PC-3 (cell line): ENCODE results near the gene SOWAHB. TPM values are rescaled to one million over a fixed set of nuclear protein-coding genes. Genes with fewer than 3 reads are reported as not detected.

Experiments used
- ATAC-seq: fragments of 200-7000 bp; cut with Tn5 transposase; 2 replicates; pipeline ENCODE4 v1.9.1; 2020; ENCODE audit warnings: mild to moderate bottlenecking, moderate library complexity
- BruUV-seq: library from RNA; stranded (reverse); fragments of 400-500 nt; replicated peaks from 2 replicates; lab custom pipeline; 2021; lab: Mats Ljungman, UMichigan
- CTCF ChIA-PET: fragments of 300-600 bp; sonication (Branson Sonifier 250); formaldehyde crosslinking; loops from one replicate; lab custom pipeline; 2022; ENCODE audit warnings: antibody characterized with exemption; lab: Charles Lee
- POLR2A ChIA-PET: fragments of 300-600 bp; sonication (Branson Sonifier 250); formaldehyde crosslinking; loops from one replicate; lab custom pipeline; 2022; ENCODE audit warnings: antibody characterized with exemption; ENCODE audit not compliant: unreplicated experiment; lab: Charles Lee
- DNase-seq: peaks from one replicate; pipeline ENCODE4 v3.0.0-alpha.2; 2015
- H2AFZ ChIP-seq: fragments of 300-600 bp; sonication (generic); 2 replicates; pipeline ENCODE4 v1.6.0; 2016; ENCODE audit warnings: antibody characterized with exemption, low read length
- H3F3A ChIP-seq: fragments of 300-600 bp; sonication (generic); one replicate; pipeline ENCODE4 v1.6.0; 2017; ENCODE audit warnings: antibody characterized with exemption, low read length, control low read depth, mild to moderate bottlenecking; ENCODE audit not compliant: unreplicated experiment
- H3K27ac ChIP-seq: fragments of 300-600 bp; sonication (generic); 2 replicates; pipeline ENCODE4 v1.5.1; 2016; ENCODE audit warnings: mild to moderate bottlenecking, low read length
- H3K27me3 ChIP-seq: fragments of 300-600 bp; sonication (generic); 2 replicates; pipeline ENCODE4 v1.6.1; 2016; ENCODE audit warnings: low read length, mixed read lengths
- H3K36me3 ChIP-seq: fragments of 300-600 bp; sonication (generic); 2 replicates; pipeline ENCODE4 v1.6.1; 2016; ENCODE audit warnings: low read depth, mixed run types, low read length, mixed read lengths
- H3K4me1 ChIP-seq: fragments of 300-600 bp; sonication (generic); 2 replicates; pipeline ENCODE4 v1.5.1; 2016; ENCODE audit warnings: low read length; ENCODE audit not compliant: insufficient read depth
- H3K4me2 ChIP-seq: fragments of 300-600 bp; sonication (generic); 2 replicates; pipeline ENCODE4 v1.6.0; 2016; ENCODE audit warnings: low read length
- H3K4me3 ChIP-seq: fragments of 300-600 bp; sonication (generic); 2 replicates; pipeline ENCODE4 v1.5.1; 2016; ENCODE audit warnings: mild to moderate bottlenecking, low read length, mixed read lengths
- H3K79me2 ChIP-seq: fragments of 300-600 bp; sonication (generic); 2 replicates; pipeline ENCODE4 v1.6.1; 2017; ENCODE audit warnings: low read length, mixed read lengths
- H3K9ac ChIP-seq: fragments of 300-600 bp; sonication (generic); 2 replicates; pipeline ENCODE4 v1.6.0; 2016; ENCODE audit warnings: mild to moderate bottlenecking, low read length
- H3K9me2 ChIP-seq: fragments of 300-600 bp; sonication (generic); replicated peaks from 2 replicates; pipeline ENCODE4 v1.6.1; 2016; ENCODE audit warnings: mixed run types, low read length, mixed read lengths
- H3K9me3 ChIP-seq: fragments of 300-600 bp; sonication (generic); 2 replicates; pipeline ENCODE4 v1.6.1; 2016; ENCODE audit warnings: low read length, mixed read lengths
- H4K20me1 ChIP-seq: fragments of 300-600 bp; sonication (generic); 2 replicates; pipeline ENCODE4 v1.6.1; 2016; ENCODE audit warnings: low read length, mixed read lengths
- EZH2 ChIP-seq: fragments of 300-600 bp; sonication (generic); IDR thresholded peaks from one replicate; pipeline ENCODE4 v1.6.1; 2017; ENCODE audit warnings: antibody characterized with exemption, mild to moderate bottlenecking, low read length; ENCODE audit not compliant: unreplicated experiment
- EZH2phosphoT487 ChIP-seq: fragments of 300-600 bp; sonication (generic); IDR thresholded peaks from 2 replicates; pipeline ENCODE4 v1.6.1; 2018; ENCODE audit warnings: mild to moderate bottlenecking, antibody characterized with exemption, low read length, borderline replicate concordance
- intact Hi-C: fragments of 100-400 bp; cut with micrococcal nuclease; formaldehyde crosslinking; loops from 2 replicates; pipeline ENCODE4 v1.9.0; 2023
- total RNA-seq: library from RNA; depleted of rRNA; stranded (reverse); fragments of >200 nt; gene quantifications from 2 replicates; pipeline ENCODE4 v1.2.3, GENCODE V29; 2014
- TF ChIP-seq, protein P1 (sequence below): fragments of 300-600 bp; sonication (generic); conservative IDR thresholded peaks from 2 replicates; pipeline ENCODE4 v1.5.1; 2017; ENCODE audit warnings: antibody characterized with exemption, low read depth, mild to moderate bottlenecking, low read length

The SOWAHB gene
- total RNA-seq, 1 experiment from 2014 or later: 4.8 TPM

DNA sequence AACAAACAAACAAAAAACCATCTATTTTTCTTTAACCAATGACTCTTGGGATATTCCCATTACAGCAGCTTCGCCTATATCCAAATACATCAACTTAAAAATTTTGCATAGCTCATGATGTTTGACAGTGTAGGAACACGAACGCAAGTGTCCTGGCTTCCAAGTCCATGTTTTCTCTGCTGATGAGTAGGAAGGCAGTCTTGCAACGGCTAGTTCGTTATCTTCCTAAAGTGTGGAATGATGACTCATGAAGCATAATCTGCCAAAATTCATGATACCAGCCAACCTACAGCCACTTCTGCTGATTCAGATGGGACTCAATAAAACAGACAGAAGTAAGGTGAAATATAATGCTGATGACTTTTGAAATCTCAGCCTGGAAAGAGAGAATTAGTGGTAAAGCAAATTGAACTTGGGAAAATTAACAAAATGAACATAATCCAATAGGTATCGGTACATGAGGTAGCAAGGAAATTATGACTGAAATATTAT is 45.2 kb upstream of the SOWAHB start:
- Histone ChIP-seq H3K36me3 (no peaks in the 10 kb centered on the region), H3K27me3 (no peaks in the 10 kb centered on the region), H3K9ac (no peak overlapping the region), H4K20me1 (no peaks in the 10 kb centered on the region), H3K9me2 (no peaks in the 10 kb centered on the region), H3K4me1 (peaks cover 3% of the 10 kb centered on the region), H3K27ac (no peak overlapping the region), H3F3A (no peaks in the 10 kb centered on the region), H3K9me3 (no peaks in the 10 kb centered on the region), H3K4me3 (no peak overlapping the region), H3K79me2 (peaks cover 12% of the 10 kb centered on the region), H3K4me2 (no peak overlapping the region), H2AFZ (no peak overlapping the region)
- intact Hi-C loops: loop anchor here (10.0 kb wide), 1 partner anchor 158 kb away; no protein-coding TSS in a partner anchor
- ChIA-PET POLR2A (no interaction called here), CTCF (no interaction called here)
- ATAC-seq (no peak), DNase-seq (no peak)
- TF ChIP-seq EZH2phosphoT487 (no peak), EZH2 (no peak)
- TF ChIP-seq, protein P1, sequence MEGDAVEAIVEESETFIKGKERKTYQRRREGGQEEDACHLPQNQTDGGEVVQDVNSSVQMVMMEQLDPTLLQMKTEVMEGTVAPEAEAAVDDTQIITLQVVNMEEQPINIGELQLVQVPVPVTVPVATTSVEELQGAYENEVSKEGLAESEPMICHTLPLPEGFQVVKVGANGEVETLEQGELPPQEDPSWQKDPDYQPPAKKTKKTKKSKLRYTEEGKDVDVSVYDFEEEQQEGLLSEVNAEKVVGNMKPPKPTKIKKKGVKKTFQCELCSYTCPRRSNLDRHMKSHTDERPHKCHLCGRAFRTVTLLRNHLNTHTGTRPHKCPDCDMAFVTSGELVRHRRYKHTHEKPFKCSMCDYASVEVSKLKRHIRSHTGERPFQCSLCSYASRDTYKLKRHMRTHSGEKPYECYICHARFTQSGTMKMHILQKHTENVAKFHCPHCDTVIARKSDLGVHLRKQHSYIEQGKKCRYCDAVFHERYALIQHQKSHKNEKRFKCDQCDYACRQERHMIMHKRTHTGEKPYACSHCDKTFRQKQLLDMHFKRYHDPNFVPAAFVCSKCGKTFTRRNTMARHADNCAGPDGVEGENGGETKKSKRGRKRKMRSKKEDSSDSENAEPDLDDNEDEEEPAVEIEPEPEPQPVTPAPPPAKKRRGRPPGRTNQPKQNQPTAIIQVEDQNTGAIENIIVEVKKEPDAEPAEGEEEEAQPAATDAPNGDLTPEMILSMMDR: no peak
- no TSS peak for BruUV-seq

DNA sequence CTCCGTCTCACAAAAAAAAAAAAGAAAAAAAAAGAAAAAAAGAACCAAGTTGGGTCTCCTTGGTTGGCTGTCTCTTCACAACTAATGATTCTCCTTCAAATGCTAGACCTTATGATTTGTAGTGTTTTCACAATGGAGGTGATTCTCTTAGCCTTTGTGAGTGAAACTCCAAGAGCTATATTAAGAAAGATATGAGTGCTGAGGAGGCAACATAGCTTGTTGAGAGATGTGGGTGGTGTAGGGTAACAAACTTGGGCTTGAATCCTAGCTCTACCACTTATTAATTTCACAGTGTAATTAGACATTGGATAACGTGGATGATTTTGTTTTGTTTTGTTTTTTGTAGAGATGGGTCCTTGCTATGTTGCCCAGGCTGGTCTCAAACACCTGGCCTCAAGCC is 41.2 kb upstream of the SOWAHB start:
- H3K79me2 ChIP-seq: no peaks in the 10 kb centered on the region
- CTCF ChIA-PET: no interaction called here
- no peak overlapping the region for H2AFZ ChIP-seq
- no peaks in the 10 kb centered on the region for H3K36me3 ChIP-seq
- no peaks in the 10 kb centered on the region for H3K27me3 ChIP-seq
- H3F3A ChIP-seq: no peaks in the 10 kb centered on the region
- no peak for TF ChIP-seq EZH2phosphoT487
- no peak for TF ChIP-seq EZH2
- TF ChIP-seq, protein P1: no peak
- intact Hi-C loops: no loop called here
- DNase-seq: no peak
- BruUV-seq: no TSS peak
- POLR2A ChIA-PET: no interaction called here
- no peak overlapping the region for H3K4me3 ChIP-seq
- no peak overlapping the region for H3K9ac ChIP-seq
- no peak overlapping the region for H3K4me2 ChIP-seq
- H3K27ac ChIP-seq: no peak overlapping the region
- no peaks in the 10 kb centered on the region for H4K20me1 ChIP-seq
- H3K9me3 ChIP-seq: no peaks in the 10 kb centered on the region
- no peaks in the 10 kb centered on the region for H3K4me1 ChIP-seq
- H3K9me2 ChIP-seq: no peaks in the 10 kb centered on the region
- no peak for ATAC-seq

DNA sequence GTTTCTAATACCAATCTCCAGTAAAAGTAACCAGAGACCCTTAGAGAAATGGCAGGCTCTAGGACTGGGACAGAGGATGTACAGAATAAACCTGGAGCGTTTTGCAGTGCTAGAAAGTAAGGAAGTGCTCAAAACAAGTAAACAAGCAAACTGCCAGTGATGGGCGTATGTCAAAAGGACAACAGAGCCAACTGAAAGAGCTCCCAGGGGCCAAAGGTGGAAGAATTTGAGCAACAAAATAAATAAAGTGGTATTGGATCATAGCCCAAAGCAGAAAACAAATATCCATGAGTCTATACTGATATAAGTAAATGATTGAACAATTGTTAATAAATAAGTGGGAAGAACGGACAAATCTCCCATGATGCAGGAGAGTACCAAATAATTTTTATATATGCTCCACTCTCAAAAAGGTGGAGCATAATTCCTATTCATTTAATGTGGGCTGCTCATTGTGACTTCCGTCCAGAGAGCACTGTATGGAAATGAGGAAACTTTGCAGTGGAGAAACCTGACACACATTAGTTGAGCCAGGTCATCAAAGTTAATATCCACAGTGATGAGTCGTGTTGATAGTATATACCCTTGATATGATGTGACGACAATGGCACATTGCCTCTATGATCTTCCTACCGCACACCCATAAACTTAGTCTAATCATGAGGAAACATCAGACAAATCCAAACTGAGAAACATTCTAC is 33.8 kb upstream of the SOWAHB start:
- DNase-seq (no peak), ATAC-seq (no peak)
- no peak overlapping the region for H2AFZ ChIP-seq
- no peaks in the 10 kb centered on the region for H3F3A ChIP-seq
- no peak overlapping the region for H3K4me3 ChIP-seq
- H3K9ac ChIP-seq: no peak overlapping the region
- ChIA-PET CTCF (no interaction called here), POLR2A (no interaction called here)
- no peaks in the 10 kb centered on the region for H4K20me1 ChIP-seq
- H3K36me3 ChIP-seq: no peaks in the 10 kb centered on the region
- H3K9me2 ChIP-seq: no peaks in the 10 kb centered on the region
- no peak overlapping the region for H3K27ac ChIP-seq
- no peaks in the 10 kb centered on the region for H3K9me3 ChIP-seq
- TF ChIP-seq EZH2phosphoT487: no peak
- intact Hi-C loops: no loop called here
- no peaks in the 10 kb centered on the region for H3K79me2 ChIP-seq
- BruUV-seq: no TSS peak
- H3K4me1 ChIP-seq: no peaks in the 10 kb centered on the region
- H3K27me3 ChIP-seq: no peaks in the 10 kb centered on the region
- H3K4me2 ChIP-seq: no peak overlapping the region
